GM21786 (cell line): Measurements from ENCODE around the gene STK38.
"Not testable (repeated sequence)": the region's sequence is repeated elsewhere in the genome, so short reads cannot be mapped to it uniquely, and the experiment has no call there.

Source experiments
- ATAC-seq: cut with Tn5 transposase; IDR thresholded peaks from one replicate; pipeline ENCODE4 v1.9.1; 2021; ENCODE audit not compliant: unreplicated experiment

Gene STK38

GRCh38 chr6:36546920-36547645, at the start of gene STK38:
Gene STK38 (minus strand): TSS chr6:36547479. CDS start chr6:36540202, 7,277 bp downstream.
- ATAC-seq: peak; percentile 82

- ATAC-seq: no peak
Measured at GRCh38 chr6:36596356-36596755, 49.1 kb upstream of the STK38 start.

- no peak for ATAC-seq
Measured at GRCh38 chr6:36594816-36595643, 47.8 kb upstream of the STK38 start.

GRCh38 chr6:36594029-36594815, 46.9 kb upstream of the STK38 start, which contains the start of gene SRSF3:
Gene SRSF3 (plus strand): TSS chr6:36594362. CDS start chr6:36596763, 2,401 bp downstream.
- peak; percentile 78 for ATAC-seq

GRCh38 chr6:36593569-36594028, 46.3 kb upstream of the STK38 start:
- peak; percentile 11 for ATAC-seq

GRCh38 chr6:36592221-36592655, 45.0 kb upstream of the STK38 start:
- ATAC-seq: no peak

GRCh38 chr6:36590237-36590636, 43.0 kb upstream of the STK38 start:
- ATAC-seq: no peak

- not testable (repeated sequence) for ATAC-seq
Measured at GRCh38 chr6:36589025-36589400, 41.7 kb upstream of the STK38 start.

- no peak for ATAC-seq
Measured at GRCh38 chr6:36586606-36587005, 39.3 kb upstream of the STK38 start.

GRCh38 chr6:36581716-36582115, 34.4 kb upstream of the STK38 start:
- no peak for ATAC-seq

- ATAC-seq: no peak
Measured at GRCh38 chr6:36580184-36580526, 32.9 kb upstream of the STK38 start.

GRCh38 chr6:36578431-36578830, 31.2 kb upstream of the STK38 start:
- ATAC-seq: no peak

GRCh38 chr6:36578030-36578429, 30.8 kb upstream of the STK38 start:
- ATAC-seq: no peak

- no peak for ATAC-seq
Measured at GRCh38 chr6:36577301-36577700, 30.0 kb upstream of the STK38 start.

- no peak for ATAC-seq
Measured at GRCh38 chr6:36576578-36576977, 29.3 kb upstream of the STK38 start.

- no peak for ATAC-seq
Measured at GRCh38 chr6:36574679-36575078, 27.4 kb upstream of the STK38 start.

GRCh38 chr6:36572353-36573311, 25.4 kb upstream of the STK38 start:
- ATAC-seq: not testable (repeated sequence)

- ATAC-seq: no peak
Measured at GRCh38 chr6:36571122-36572043, 24.1 kb upstream of the STK38 start.

GRCh38 chr6:36570264-36570663, 23.0 kb upstream of the STK38 start:
- ATAC-seq: no peak
